Measurements from ENCODE around the gene RTN4RL1. TPM values are rescaled to one million over a fixed set of nuclear protein-coding genes. Genes with fewer than 3 reads are reported as not detected.

The RTN4RL1 gene
- total RNA-seq, 1 experiment from 2014 or later, result 0.22 TPM

GRCh38 chr17:2058586-2059546 lies 33.7 kb upstream of the RTN4RL1 start:
- Histone ChIP-seq H3K14ac (ENCODE audit: insufficient read depth, low read length) (no peak overlapping the region), H3K27me3 (ENCODE audit: insufficient read depth, low read length) (peaks cover 37% of the 10 kb centered on the region), H2BK5ac (ENCODE audit: insufficient read length, low read length) (no peak overlapping the region), H2AK5ac (ENCODE audit: insufficient read length, low read length) (no peak overlapping the region), H4K20me1 (ENCODE audit: control insufficient read depth, insufficient read depth, insufficient read length) (peaks cover 4% of the 10 kb centered on the region), H3K27ac (ENCODE audit: insufficient read length, low read depth, low read length) (no peak overlapping the region), H3K79me2 (ENCODE audit: insufficient read depth, low read length) (no peaks in the 10 kb centered on the region), H4K91ac (ENCODE audit: insufficient read length, low read depth, low read length) (no peak overlapping the region), H4K5ac (ENCODE audit: insufficient read length, low read depth, low read length) (no peak overlapping the region), H3K56ac (ENCODE audit: insufficient read length, low read depth, low read length) (no peak overlapping the region), H3K9me3 (ENCODE audit: control insufficient read depth, low read depth, low read length) (no peaks in the 10 kb centered on the region), H3K79me1 (ENCODE audit: insufficient read depth, low read depth, low read length, poor library complexity, severe bottlenecking) (no peaks in the 10 kb centered on the region), H4K8ac (replicated peaks; ENCODE audit: insufficient read length, low read depth, low read length) (no peak overlapping the region), H2BK120ac (ENCODE audit: low read depth, low read length, poor library complexity, severe bottlenecking) (no peak overlapping the region), H3K4me1 (ENCODE audit: insufficient read depth, low read length) (peaks cover 5% of the 10 kb centered on the region; the same call in 1 of the 2 replicates), H3K4me2 (ENCODE audit: insufficient read depth, insufficient read length, low read length) (peak overlapping the region; percentile 29), H2BK15ac (ENCODE audit: low read depth, low read length) (no peak overlapping the region), H3K4ac (ENCODE audit: low read depth, low read length) (no peak overlapping the region), H2BK12ac (ENCODE audit: insufficient read length, low read depth, low read length) (no peak overlapping the region), H2AFZ (ENCODE audit: low read length) (no peak overlapping the region), H3K18ac (ENCODE audit: insufficient read length, low read depth, low read length) (no peak overlapping the region), H3T11ph (ENCODE audit: low read length) (no peak overlapping the region), H3K23me2 (ENCODE audit: insufficient read length, low read depth, low read length, poor library complexity, severe bottlenecking) (peaks cover 9% of the 10 kb centered on the region), H2BK20ac (ENCODE audit: low read depth, low read length, poor library complexity, severe bottlenecking) (no peak overlapping the region), H3K9ac (ENCODE audit: extremely low read depth, insufficient read length, low read length) (no peak overlapping the region), H3K23ac (ENCODE audit: insufficient read length, low read depth, low read length) (no peak overlapping the region)
- Mint-ChIP-seq H3K4me3 (peak overlapping the region in 1 of 2 experiments; percentile 50; a peak in 1 of 5 replicates), H3K27ac (no peak overlapping the region), H3K9me3 (no peaks in the 10 kb centered on the region), H3K4me1 (peaks cover 20 to 34% of the 10 kb centered on the region in 2 experiments), H3K36me3 (ENCODE audit: insufficient read depth in 1 of 3, low read depth in 3 of 3) (peaks cover 0 to 19% (median 7%) of the 10 kb centered on the region in 3 experiments; a peak in 6 of 7 replicates), H3K27me3 (ENCODE audit: low read depth) (peaks cover 56% of the 10 kb centered on the region)
- TF ChIP-seq CTCF (conservative IDR thresholded peaks at IDR 0.05), result peak; percentile 90
- DNase-seq, result peak; percentile 91
- no CpG with 5 or more reads among the region's 78 CpGs for WGBS (ENCODE audit: extremely low coverage, insufficient read length, low lambda C conversion rate)

Data from H9 (cell line).